HUES6 (cell line): ENCODE results near the gene ALMS1.

Experiments
- H3K27ac ChIP-seq: 2 replicates; pipeline ENCODE4 v1.7.0; 2013; ENCODE audit warnings: low read depth, mild to moderate bottlenecking, low read length, inconsistent platforms
- H3K27me3 ChIP-seq: 2 replicates; pipeline ENCODE4 v1.6.1; 2013; ENCODE audit warnings: low read length; ENCODE audit not compliant: control insufficient read depth, insufficient read depth
- H3K36me3 ChIP-seq: 2 replicates; pipeline ENCODE4 v1.6.1; 2013; ENCODE audit warnings: low read length; ENCODE audit not compliant: control insufficient read depth, insufficient read depth
- H3K4me1 ChIP-seq: 2 replicates; pipeline ENCODE4 v1.6.1; 2013; ENCODE audit warnings: low read length; ENCODE audit not compliant: control insufficient read depth, insufficient read depth
- H3K4me3 ChIP-seq: 2 replicates; pipeline ENCODE4 v1.5.1; 2013; ENCODE audit warnings: low read depth, low read length
- H3K9ac ChIP-seq: one replicate; pipeline ENCODE4 v1.6.1; 2013; ENCODE audit warnings: mild to moderate bottlenecking, low read length
- H3K9me3 ChIP-seq: 2 replicates; pipeline ENCODE4 v1.6.1; 2013; ENCODE audit warnings: low read depth, low read length; ENCODE audit not compliant: control insufficient read depth, insufficient read depth

The ALMS1 gene

GRCh38 chr2:73368781-73369180, 16.9 kb upstream of the ALMS1 start:
- Histone ChIP-seq H3K27me3 (peaks cover 13% of the 10 kb centered on the region; the same call in 1 of the 2 replicates), H3K27ac (no peak overlapping the region), H3K9me3 (peaks cover 3% of the 10 kb centered on the region; the same call in 1 of the 2 replicates), H3K4me1 (no peaks in the 10 kb centered on the region), H3K9ac (no peak overlapping the region), H3K36me3 (no peaks in the 10 kb centered on the region), H3K4me3 (no peak overlapping the region)

- Histone ChIP-seq H3K9ac (no peak overlapping the region), H3K4me1 (no peaks in the 10 kb centered on the region), H3K9me3 (peaks cover 3% of the 10 kb centered on the region; the same call in 1 of the 2 replicates), H3K27me3 (peaks cover 13% of the 10 kb centered on the region; the same call in 1 of the 2 replicates), H3K27ac (no peak overlapping the region), H3K4me3 (no peak overlapping the region), H3K36me3 (no peaks in the 10 kb centered on the region)
Observed at GRCh38 chr2:73370348-73370747, 15.3 kb upstream of the ALMS1 start.

- H3K9me3 ChIP-seq = no peaks in the 10 kb centered on the region
- no peaks in the 10 kb centered on the region for H3K4me1 ChIP-seq
- H3K4me3 ChIP-seq = no peak overlapping the region
- no peak overlapping the region for H3K27ac ChIP-seq
- H3K9ac ChIP-seq = no peak overlapping the region
- peaks cover 13% of the 10 kb centered on the region; the same call in 1 of the 2 replicates for H3K27me3 ChIP-seq
- no peaks in the 10 kb centered on the region for H3K36me3 ChIP-seq
Observed at GRCh38 chr2:73373344-73373743, 12.3 kb upstream of the ALMS1 start.

GRCh38 chr2:73374269-73374668, 11.4 kb upstream of the ALMS1 start:
- Histone ChIP-seq H3K36me3 (no peaks in the 10 kb centered on the region), H3K9ac (no peak overlapping the region), H3K27me3 (peaks cover 15% of the 10 kb centered on the region; the same call in 1 of the 2 replicates), H3K9me3 (no peaks in the 10 kb centered on the region), H3K4me3 (no peak overlapping the region), H3K27ac (no peak overlapping the region), H3K4me1 (no peaks in the 10 kb centered on the region)

GRCh38 chr2:73376681-73377080, 9.0 kb upstream of the ALMS1 start:
- H3K4me3 ChIP-seq = no peak overlapping the region
- no peaks in the 10 kb centered on the region for H3K36me3 ChIP-seq
- H3K27me3 ChIP-seq = peaks cover 31% of the 10 kb centered on the region
- H3K27ac ChIP-seq = no peak overlapping the region
- no peaks in the 10 kb centered on the region for H3K9me3 ChIP-seq
- H3K9ac ChIP-seq = no peak overlapping the region
- no peaks in the 10 kb centered on the region for H3K4me1 ChIP-seq

- Histone ChIP-seq H3K27ac (no peak overlapping the region), H3K4me3 (no peak overlapping the region), H3K9me3 (no peaks in the 10 kb centered on the region), H3K9ac (no peak overlapping the region), H3K27me3 (peaks cover 49% of the 10 kb centered on the region), H3K4me1 (peaks cover 6% of the 10 kb centered on the region; the same call in 1 of the 2 replicates), H3K36me3 (no peaks in the 10 kb centered on the region)
Observed at GRCh38 chr2:73383036-73383435, 2.6 kb upstream of the ALMS1 start.

GRCh38 chr2:73385123-73385503, 523 bp upstream of the ALMS1 start:
- Histone ChIP-seq H3K36me3 (no peaks in the 10 kb centered on the region), H3K27ac (no peak overlapping the region), H3K4me3 (peak overlapping the region; percentile 83), H3K27me3 (peaks cover 39% of the 10 kb centered on the region), H3K9ac (peak overlapping the region; percentile 54), H3K9me3 (no peaks in the 10 kb centered on the region), H3K4me1 (peaks cover 6% of the 10 kb centered on the region; the same call in 1 of the 2 replicates)

GRCh38 chr2:73386342-73386868, 769 bp downstream of the ALMS1 start:
- Histone ChIP-seq H3K27me3 (peaks cover 26% of the 10 kb centered on the region), H3K4me1 (peaks cover 6% of the 10 kb centered on the region; the same call in 1 of the 2 replicates), H3K27ac (peak overlapping the region; percentile 33; the same call in 1 of the 2 replicates), H3K9me3 (no peaks in the 10 kb centered on the region), H3K36me3 (no peaks in the 10 kb centered on the region), H3K9ac (peak overlapping the region; percentile 88), H3K4me3 (peak overlapping the region; percentile 83)

GRCh38 chr2:73386894-73387636, 1.4 kb downstream of the ALMS1 start:
- Histone ChIP-seq H3K27ac (no peak overlapping the region), H3K36me3 (no peaks in the 10 kb centered on the region), H3K4me3 (peak overlapping the region; percentile 83), H3K4me1 (peaks cover 6% of the 10 kb centered on the region; the same call in 1 of the 2 replicates), H3K9me3 (no peaks in the 10 kb centered on the region), H3K27me3 (peaks cover 20% of the 10 kb centered on the region), H3K9ac (peak overlapping the region; percentile 88)

- Histone ChIP-seq H3K4me3 (no peak overlapping the region), H3K27ac (no peak overlapping the region)
Observed at GRCh38 chr2:73402386-73403103, 16.9 kb downstream of the ALMS1 start.

GRCh38 chr2:73403237-73403636, 17.6 kb downstream of the ALMS1 start:
- no peak overlapping the region for H3K4me3 ChIP-seq
- no peak overlapping the region for H3K9ac ChIP-seq
- no peaks in the 10 kb centered on the region for H3K27me3 ChIP-seq
- H3K27ac ChIP-seq = no peak overlapping the region
- peaks cover 10% of the 10 kb centered on the region for H3K36me3 ChIP-seq
- no peaks in the 10 kb centered on the region for H3K4me1 ChIP-seq
- peaks cover 13% of the 10 kb centered on the region for H3K9me3 ChIP-seq

More at GRCh38 chr2:73402386-73403103, 16.9 kb downstream of the ALMS1 start:
- no peaks in the 10 kb centered on the region for H3K4me1 ChIP-seq
- H3K36me3 ChIP-seq = peaks cover 10% of the 10 kb centered on the region
- H3K9me3 ChIP-seq = peaks cover 16% of the 10 kb centered on the region
- no peaks in the 10 kb centered on the region for H3K27me3 ChIP-seq
- no peak overlapping the region for H3K9ac ChIP-seq
